Testis (tissue), 3 donors: Measurements from ENCODE around the gene TGFB1I1. TPM values are rescaled to one million over a fixed set of nuclear protein-coding genes. Genes with fewer than 3 reads are reported as not detected.

Experiments used
- DNase-seq: peaks from one replicate; pipeline ENCODE4 v3.0.0-alpha.2; 2019
- H3K27ac ChIP-seq, 2 donors: fragments of 200-600 bp; sonication (generic); one replicate each; pipeline ENCODE4 v1.5.1; 2019
- H3K27me3 ChIP-seq: fragments of 200-600 bp; sonication (generic); one replicate; pipeline ENCODE4 v1.5.1; 2019
- H3K36me3 ChIP-seq: fragments of 200-600 bp; sonication (generic); one replicate; pipeline ENCODE4 v1.5.1; 2017; ENCODE audit warnings: low read depth; ENCODE audit errors: missing control alignments
- H3K4me1 ChIP-seq: fragments of 200-600 bp; sonication (generic); one replicate; pipeline ENCODE4 v1.5.1; 2019
- H3K4me3 ChIP-seq, 2 donors: fragments of 200-600 bp; sonication (generic); one replicate each; pipeline ENCODE4 v1.5.1; 2017 to 2019
- H3K9me3 ChIP-seq: fragments of 200-600 bp; sonication (generic); one replicate; pipeline ENCODE4 v1.5.1; 2017
- POLR2A ChIP-seq: fragments of 450-650 bp; IDR thresholded peaks from one replicate; pipeline ENCODE4 v1.6.1; 2017; ENCODE audit warnings: antibody characterized with exemption, mild to moderate bottlenecking, moderate library complexity
- WGBS, 2 donors: methylation state at CpG; one replicate each; pipeline ENCODE4 v1.1.5; 2018; 5-methylcytosine and 5-hydroxymethylcytosine counted together
- intact Hi-C: fragments of 100-400 bp; cut with DNase I; formaldehyde crosslinking; loops from one replicate; pipeline ENCODE4 v1.15.1; 2023; ENCODE audit warnings: low total_unique reads
- polyA plus RNA-seq: library from polyadenylated mRNA; stranded (reverse); fragments of 350-450 nt; fragmentation: Illumina TruSeq; extraction: RNeasy Lipid Tissue Mini Kit (QIAGEN cat#74804); gene quantifications from one replicate; pipeline ENCODE4 v1.2.3, GENCODE V29; 2014; ENCODE audit warnings: low read depth, low replicate concordance; ENCODE audit not compliant: insufficient read depth
- total RNA-seq, 2 donors: library from RNA; depleted of rRNA; stranded (reverse); fragments of >200 nt; gene quantifications; one replicate each; pipeline ENCODE4 v1.2.3, GENCODE V29; 2016
- TF ChIP-seq, protein P1 (sequence below), 3 experiments: fragments of 450-650 bp in 2 of 3; fragments of 200-600 bp in 1 of 3; sonication (generic) in 1 of 3; IDR thresholded peaks; one replicate each; pipeline ENCODE4 v1.5.1; 2016 to 2019; ENCODE audit warnings: antibody characterized with exemption in 3 of 3, mild to moderate bottlenecking in 2 of 3, moderate library complexity in 1 of 3

The TGFB1I1 gene
- total and polyA plus RNA-seq, 3 donors from 2014 or later = 13.6 to 31.7 (median 28.4) TPM

GRCh38 chr16:31496670-31497069, 24.7 kb downstream of the TGFB1I1 start:
- DNase-seq = no peak
- Histone ChIP-seq H3K4me1 (no peaks in the 10 kb centered on the region), H3K27ac (no peak overlapping the region), H3K4me3 (no peak overlapping the region), H3K36me3 (no peaks in the 10 kb centered on the region), H3K27me3 (no peaks in the 10 kb centered on the region), H3K9me3 (no peaks in the 10 kb centered on the region)
- intact Hi-C loops = no loop called here
- TF ChIP-seq, protein P1, sequence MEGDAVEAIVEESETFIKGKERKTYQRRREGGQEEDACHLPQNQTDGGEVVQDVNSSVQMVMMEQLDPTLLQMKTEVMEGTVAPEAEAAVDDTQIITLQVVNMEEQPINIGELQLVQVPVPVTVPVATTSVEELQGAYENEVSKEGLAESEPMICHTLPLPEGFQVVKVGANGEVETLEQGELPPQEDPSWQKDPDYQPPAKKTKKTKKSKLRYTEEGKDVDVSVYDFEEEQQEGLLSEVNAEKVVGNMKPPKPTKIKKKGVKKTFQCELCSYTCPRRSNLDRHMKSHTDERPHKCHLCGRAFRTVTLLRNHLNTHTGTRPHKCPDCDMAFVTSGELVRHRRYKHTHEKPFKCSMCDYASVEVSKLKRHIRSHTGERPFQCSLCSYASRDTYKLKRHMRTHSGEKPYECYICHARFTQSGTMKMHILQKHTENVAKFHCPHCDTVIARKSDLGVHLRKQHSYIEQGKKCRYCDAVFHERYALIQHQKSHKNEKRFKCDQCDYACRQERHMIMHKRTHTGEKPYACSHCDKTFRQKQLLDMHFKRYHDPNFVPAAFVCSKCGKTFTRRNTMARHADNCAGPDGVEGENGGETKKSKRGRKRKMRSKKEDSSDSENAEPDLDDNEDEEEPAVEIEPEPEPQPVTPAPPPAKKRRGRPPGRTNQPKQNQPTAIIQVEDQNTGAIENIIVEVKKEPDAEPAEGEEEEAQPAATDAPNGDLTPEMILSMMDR (IDR thresholded peaks at IDR 0.05) = no peak
- TF ChIP-seq POLR2A = no peak
- 87 to 92% methylated on average over 9 to 10 of the region's 10 CpGs for WGBS, 2 donors

DNA sequence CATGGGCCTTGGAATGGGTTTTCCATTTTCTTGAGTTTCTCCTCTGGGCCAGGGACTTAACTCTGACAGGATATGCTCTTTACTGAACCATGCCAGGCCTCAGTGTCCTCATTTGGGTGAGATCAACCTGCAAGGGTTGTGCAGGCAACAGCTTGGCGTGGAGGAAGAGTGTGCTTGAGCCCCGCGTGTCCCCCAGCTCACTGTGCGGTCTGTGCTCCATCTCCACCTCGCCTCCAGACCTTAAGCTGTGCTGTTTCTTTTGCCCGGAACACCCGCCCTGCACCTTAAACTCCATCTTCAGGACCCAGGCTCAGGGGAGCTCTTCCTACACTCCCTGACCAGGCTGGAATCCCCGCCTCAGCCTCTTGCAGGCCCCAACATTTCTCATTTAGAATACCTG, 26.5 kb downstream of the TGFB1I1 start:
- no peaks in the 10 kb centered on the region for H3K36me3 ChIP-seq
- no peak overlapping the region for H3K27ac ChIP-seq
- no peaks in the 10 kb centered on the region for H3K9me3 ChIP-seq
- WGBS, 2 donors = 94 to 96% methylated on average over 8 of the region's 8 CpGs
- H3K4me1 ChIP-seq = no peaks in the 10 kb centered on the region
- no peaks in the 10 kb centered on the region for H3K27me3 ChIP-seq
- intact Hi-C loops = no loop called here
- DNase-seq = no peak
- no peak overlapping the region for H3K4me3 ChIP-seq
- no peak for TF ChIP-seq POLR2A
- TF ChIP-seq, protein P1 (IDR thresholded peaks at IDR 0.05) = no peak

- H3K4me3 ChIP-seq = no peak overlapping the region
- intact Hi-C loops = no loop called here
- no peak overlapping the region for H3K27ac ChIP-seq
- no peaks in the 10 kb centered on the region for H3K4me1 ChIP-seq
- H3K36me3 ChIP-seq = no peaks in the 10 kb centered on the region
- no peak for DNase-seq
- 90 to 100% methylated on average over 5 to 8 of the region's 8 CpGs for WGBS, 2 donors
- H3K27me3 ChIP-seq = no peaks in the 10 kb centered on the region
- no peaks in the 10 kb centered on the region for H3K9me3 ChIP-seq
- TF ChIP-seq POLR2A = no peak
- TF ChIP-seq, protein P1 (IDR thresholded peaks at IDR 0.05) = no peak
Observed at GRCh38 chr16:31499928-31500327, 28.0 kb downstream of the TGFB1I1 start.

GRCh38 chr16:31501226-31501965, 29.4 kb downstream of the TGFB1I1 start:
- H3K36me3 ChIP-seq = no peaks in the 10 kb centered on the region
- intact Hi-C loops = no loop called here
- 81 to 88% methylated on average over 3 of the region's 3 CpGs for WGBS, 2 donors

More at GRCh38 chr16:31501226-31501965, 29.4 kb downstream of the TGFB1I1 start:
- Histone ChIP-seq H3K27me3 (no peaks in the 10 kb centered on the region), H3K27ac (no peak overlapping the region), H3K4me3 (no peak overlapping the region), H3K4me1 (peaks cover under 1% of the 10 kb centered on the region), H3K9me3 (no peaks in the 10 kb centered on the region)
- DNase-seq = no peak
- no peak for TF ChIP-seq POLR2A
- TF ChIP-seq, protein P1 (IDR thresholded peaks at IDR 0.05) = no peak
